Progenitor cell of endocrine pancreas (in vitro differentiated cells): Measurements from ENCODE around the gene FZR1. TPM values are rescaled to one million over a fixed set of nuclear protein-coding genes. Genes with fewer than 3 reads are reported as not detected.

Experiments used
- DNase-seq: peaks from one replicate; pipeline ENCODE4 v3.0.0; 2021; ENCODE audit warnings: low spot score; ENCODE audit not compliant: unreplicated experiment
- H3K27ac Mint-ChIP-seq: 2 replicates; pipeline ENCODE4 v1.8.0; 2021; ENCODE audit warnings: mild to moderate bottlenecking, moderate library complexity, mixed read lengths
- H3K27me3 Mint-ChIP-seq: 2 replicates; pipeline ENCODE4 v1.8.0; 2021; ENCODE audit warnings: mixed read lengths
- H3K36me3 Mint-ChIP-seq: 2 replicates; pipeline ENCODE4 v1.8.0; 2022; ENCODE audit warnings: mixed read lengths; ENCODE audit not compliant: insufficient read depth
- H3K4me1 Mint-ChIP-seq: 2 replicates; pipeline ENCODE4 v1.8.0; 2021; ENCODE audit warnings: low read depth, mixed read lengths
- H3K4me3 Mint-ChIP-seq: 2 replicates; pipeline ENCODE4 v1.8.0; 2021; ENCODE audit warnings: low read depth, mild to moderate bottlenecking, moderate library complexity, mixed read lengths
- H3K9me3 Mint-ChIP-seq: 2 replicates; pipeline ENCODE4 v1.8.0; 2021; ENCODE audit warnings: low read depth, mixed read lengths
- total RNA-seq: library from RNA; stranded (reverse); gene quantifications from 2 replicates; pipeline ENCODE4 v1.2.1, GENCODE V29; 2021
- TF ChIP-seq, protein P1 (sequence below): fragments of 200-600 bp; sonication (generic); IDR thresholded peaks from one replicate; pipeline ENCODE4 v1.5.0; 2021; ENCODE audit warnings: antibody characterized with exemption, mild to moderate bottlenecking; ENCODE audit not compliant: unreplicated experiment

The FZR1 gene
- total RNA-seq, 1 donor from 2014 or later = 70.5 TPM

DNA sequence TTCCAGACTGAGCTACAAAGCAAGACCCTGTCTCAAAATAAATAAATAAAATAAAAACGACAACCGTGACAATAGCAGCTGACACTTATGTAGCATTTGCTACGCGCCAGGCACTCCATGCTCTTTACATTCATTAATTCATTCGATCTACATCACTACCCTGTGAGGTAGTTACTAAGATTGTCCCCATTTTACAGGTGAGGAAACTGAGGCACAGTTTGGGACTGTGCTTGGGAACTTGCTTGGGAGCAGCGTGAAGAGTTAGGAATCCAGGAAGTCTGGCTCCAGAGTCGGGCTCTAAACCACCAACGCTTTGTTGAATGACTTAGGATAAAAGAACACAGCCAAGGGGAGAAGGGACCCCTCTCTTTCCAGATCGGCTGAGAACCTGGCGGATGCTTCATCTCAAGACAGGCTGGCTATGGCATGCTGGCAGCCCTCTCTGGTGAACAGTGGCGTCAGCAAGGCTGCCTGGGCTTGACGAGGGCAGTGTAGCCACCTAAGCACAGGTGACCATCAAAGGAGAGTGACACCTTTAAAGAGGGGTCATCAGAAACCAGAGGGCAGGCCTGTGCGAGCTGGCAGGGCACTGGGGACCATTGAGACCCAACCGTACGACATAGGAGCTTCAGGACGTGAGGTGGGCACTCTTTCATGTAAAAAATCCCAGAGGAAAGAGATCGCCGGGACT, 6.2 kb upstream of the FZR1 start:
- peaks cover 6% of the 10 kb centered on the region for H3K36me3 Mint-ChIP-seq
- peak overlapping the region; percentile 99 for H3K27ac Mint-ChIP-seq
- DNase-seq = no peak
- TF ChIP-seq, protein P1, sequence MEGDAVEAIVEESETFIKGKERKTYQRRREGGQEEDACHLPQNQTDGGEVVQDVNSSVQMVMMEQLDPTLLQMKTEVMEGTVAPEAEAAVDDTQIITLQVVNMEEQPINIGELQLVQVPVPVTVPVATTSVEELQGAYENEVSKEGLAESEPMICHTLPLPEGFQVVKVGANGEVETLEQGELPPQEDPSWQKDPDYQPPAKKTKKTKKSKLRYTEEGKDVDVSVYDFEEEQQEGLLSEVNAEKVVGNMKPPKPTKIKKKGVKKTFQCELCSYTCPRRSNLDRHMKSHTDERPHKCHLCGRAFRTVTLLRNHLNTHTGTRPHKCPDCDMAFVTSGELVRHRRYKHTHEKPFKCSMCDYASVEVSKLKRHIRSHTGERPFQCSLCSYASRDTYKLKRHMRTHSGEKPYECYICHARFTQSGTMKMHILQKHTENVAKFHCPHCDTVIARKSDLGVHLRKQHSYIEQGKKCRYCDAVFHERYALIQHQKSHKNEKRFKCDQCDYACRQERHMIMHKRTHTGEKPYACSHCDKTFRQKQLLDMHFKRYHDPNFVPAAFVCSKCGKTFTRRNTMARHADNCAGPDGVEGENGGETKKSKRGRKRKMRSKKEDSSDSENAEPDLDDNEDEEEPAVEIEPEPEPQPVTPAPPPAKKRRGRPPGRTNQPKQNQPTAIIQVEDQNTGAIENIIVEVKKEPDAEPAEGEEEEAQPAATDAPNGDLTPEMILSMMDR = no peak
- no peaks in the 10 kb centered on the region for H3K27me3 Mint-ChIP-seq
- H3K4me3 Mint-ChIP-seq = peak overlapping the region; percentile 89
- no peaks in the 10 kb centered on the region for H3K9me3 Mint-ChIP-seq
- peaks cover 8% of the 10 kb centered on the region for H3K4me1 Mint-ChIP-seq

DNA sequence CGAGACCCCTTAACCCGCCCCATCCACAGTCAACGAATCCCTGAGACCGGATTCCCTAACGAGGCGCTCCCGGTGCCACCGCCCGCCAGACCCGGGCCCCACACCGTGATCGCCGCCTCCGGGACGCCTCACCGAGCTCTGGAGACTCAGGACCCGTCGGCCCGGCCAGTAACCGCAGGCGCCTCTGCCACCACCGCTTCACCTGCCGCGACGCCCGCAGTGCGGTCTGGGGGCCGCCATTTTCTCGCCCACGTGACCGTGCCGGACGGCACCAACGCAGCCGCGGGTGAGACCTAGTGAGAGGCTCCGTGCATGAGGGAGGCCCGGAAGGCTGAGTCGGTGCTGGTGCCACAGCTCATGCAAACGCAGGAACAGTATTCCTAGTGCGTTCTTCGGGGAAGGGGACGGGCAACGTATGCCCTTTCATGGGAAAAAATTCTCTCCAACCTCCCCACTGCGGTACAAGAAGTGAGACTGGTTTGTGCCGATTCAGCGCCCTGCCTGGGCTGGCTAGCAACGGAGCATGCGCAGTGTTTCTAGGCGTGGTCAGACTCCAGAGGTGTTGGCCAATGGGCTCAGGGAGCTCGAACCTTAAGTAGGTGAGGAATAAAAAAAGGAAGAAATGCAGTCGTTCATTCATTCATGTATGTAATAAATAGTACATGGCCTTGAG, 5.5 kb upstream of the FZR1 start, which contains the start of gene DOHH:
TSS of gene DOHH (minus strand) at position 246 of the 673 bp plus-strand sequence. CDS start 3,860 bp downstream, outside the sequence.
- Mint-ChIP-seq H3K27ac (peak within 1 kb of the TSS; percentile 99), H3K9me3 (no peaks in the 10 kb centered on the region), H3K4me1 (peaks cover 8% of the 10 kb centered on the region), H3K27me3 (no peaks in the 10 kb centered on the region), H3K36me3 (peaks cover 3% of the 10 kb centered on the region), H3K4me3 (peak within 1 kb of the TSS; percentile 89)
- TF ChIP-seq, protein P1 = no peak
- peak; percentile 85 for DNase-seq

DNA sequence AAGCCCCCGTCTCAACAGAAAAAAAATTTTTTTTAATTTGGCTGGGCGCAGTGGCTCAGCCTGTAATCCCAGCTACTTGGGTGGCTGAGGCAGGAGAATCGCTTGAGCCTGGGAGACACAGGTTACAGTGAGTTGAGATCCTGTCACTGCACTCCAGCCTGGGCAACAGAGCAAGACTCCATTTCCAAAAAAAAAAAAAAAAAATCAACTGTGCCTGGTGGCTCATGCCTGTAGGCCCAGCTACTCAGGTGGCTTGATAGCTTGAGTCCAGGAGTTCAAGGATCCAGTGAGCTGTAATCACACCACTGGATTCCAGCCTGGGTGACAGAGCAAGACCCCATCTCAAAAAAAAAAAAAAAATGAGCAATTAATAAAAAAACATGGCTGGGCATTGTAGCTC, 4.3 kb upstream of the FZR1 start:
- H3K4me3 Mint-ChIP-seq = no peak overlapping the region
- no peak overlapping the region for H3K27ac Mint-ChIP-seq
- TF ChIP-seq, protein P1 = no peak
- no peaks in the 10 kb centered on the region for H3K27me3 Mint-ChIP-seq
- no peaks in the 10 kb centered on the region for H3K9me3 Mint-ChIP-seq
- H3K4me1 Mint-ChIP-seq = peaks cover 10% of the 10 kb centered on the region
- H3K36me3 Mint-ChIP-seq = peaks cover 1% of the 10 kb centered on the region
- DNase-seq = no peak

DNA sequence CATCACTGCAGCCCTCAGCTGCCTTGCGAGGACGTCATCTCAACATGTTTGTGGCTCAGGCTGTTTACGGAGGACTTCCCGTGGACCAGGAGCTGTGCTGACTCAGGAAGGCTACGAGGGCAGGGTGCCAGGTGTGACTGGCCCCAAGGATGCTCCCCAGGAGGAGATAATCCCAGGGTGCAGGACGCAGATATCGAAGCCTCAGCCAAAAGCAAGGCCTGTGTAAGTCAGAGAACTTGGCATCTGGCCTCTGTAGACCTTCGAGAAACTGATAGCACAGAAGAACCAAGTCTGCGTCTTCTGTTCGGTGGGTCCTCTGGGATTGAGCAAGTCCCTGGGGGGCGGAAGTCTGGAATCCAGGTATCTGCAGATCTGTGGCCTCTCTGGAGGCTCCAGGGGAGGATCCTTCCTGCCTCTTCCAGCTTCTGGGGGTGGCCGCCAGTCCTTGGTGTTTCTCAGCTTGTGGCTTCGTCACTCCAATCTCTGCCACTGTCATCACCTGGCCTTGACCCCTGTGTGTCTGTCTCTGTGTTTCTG, 3.0 kb upstream of the FZR1 start:
- Mint-ChIP-seq H3K27ac (no peak overlapping the region), H3K27me3 (no peaks in the 10 kb centered on the region), H3K4me1 (peaks cover 18% of the 10 kb centered on the region), H3K36me3 (no peaks in the 10 kb centered on the region), H3K9me3 (no peaks in the 10 kb centered on the region), H3K4me3 (no peak overlapping the region)
- TF ChIP-seq, protein P1 = no peak
- no peak for DNase-seq

DNA sequence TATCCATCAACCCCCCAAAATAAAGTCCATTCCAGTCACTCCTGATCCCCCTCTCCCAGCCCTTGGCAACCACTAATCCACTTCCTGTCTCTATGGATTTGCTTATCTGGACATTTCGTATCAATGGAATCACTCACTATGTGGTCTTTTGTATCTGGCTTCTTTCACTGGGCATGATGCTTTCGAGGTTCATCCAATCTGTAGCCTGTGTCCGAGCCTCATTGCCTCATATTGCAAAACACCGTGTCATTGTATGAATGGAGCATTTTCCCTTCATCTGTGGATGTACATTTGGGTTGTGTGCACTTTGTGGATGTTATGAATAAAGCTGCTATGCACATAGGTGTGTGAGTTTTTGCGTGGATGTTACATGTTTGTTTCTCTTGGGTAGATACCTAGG, 1.4 kb upstream of the FZR1 start:
- H3K27ac Mint-ChIP-seq = peak overlapping the region; percentile 82
- no peaks in the 10 kb centered on the region for H3K27me3 Mint-ChIP-seq
- H3K4me3 Mint-ChIP-seq = peak overlapping the region; percentile 88
- no peaks in the 10 kb centered on the region for H3K9me3 Mint-ChIP-seq
- H3K4me1 Mint-ChIP-seq = peaks cover 23% of the 10 kb centered on the region
- TF ChIP-seq, protein P1 = no peak
- peaks cover 3% of the 10 kb centered on the region for H3K36me3 Mint-ChIP-seq
- DNase-seq = no peak
